HS-5 (cell line): ENCODE measurements around the gene UBE2C.

Source experiments
- DNase-seq: peaks from one replicate; pipeline ENCODE4 v3.0.0-alpha.2; 2012; ENCODE audit warnings: low read depth

Gene UBE2C

DNA sequence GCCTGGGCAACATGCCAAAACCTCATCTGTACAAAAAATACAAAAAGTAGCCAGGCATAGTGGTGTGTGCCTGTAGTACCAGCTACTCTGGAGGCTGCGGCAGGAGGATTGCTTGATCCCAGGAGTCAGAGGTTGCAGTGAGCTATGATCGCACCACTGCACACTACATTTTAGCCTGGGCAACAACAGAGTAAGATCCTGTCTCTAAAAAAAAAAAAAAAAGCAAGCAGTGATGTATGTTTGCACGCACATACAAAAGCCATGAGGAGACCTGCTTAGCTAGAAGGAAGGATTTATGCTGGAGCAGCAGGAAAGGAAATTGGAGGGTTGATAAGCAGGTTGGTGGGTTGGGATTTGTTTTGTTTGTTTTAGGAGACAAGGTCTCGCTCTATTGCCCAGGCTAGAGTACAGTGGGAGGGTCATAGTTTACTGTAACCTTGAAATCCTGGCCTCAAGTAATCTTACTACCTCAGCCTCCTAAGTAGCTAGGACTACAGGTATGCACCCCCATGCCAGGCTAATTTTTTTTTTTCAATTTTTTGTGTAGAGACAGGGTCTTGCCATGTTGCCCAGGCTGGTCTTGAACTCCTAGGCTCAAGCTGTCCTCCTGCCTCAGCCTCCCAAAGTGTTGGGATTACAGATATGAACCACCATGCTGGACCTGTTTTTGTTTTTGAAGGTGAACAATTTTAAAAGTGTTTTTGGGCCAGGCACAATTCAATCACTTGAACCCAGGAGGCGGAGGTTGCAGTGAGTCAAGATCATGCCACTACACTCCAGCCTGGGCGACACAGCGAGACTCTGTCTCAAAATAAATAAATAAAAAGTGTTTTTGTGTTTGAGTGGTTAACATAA is 49.0 kb downstream of the UBE2C start:
- DNase-seq, result no peak

DNA sequence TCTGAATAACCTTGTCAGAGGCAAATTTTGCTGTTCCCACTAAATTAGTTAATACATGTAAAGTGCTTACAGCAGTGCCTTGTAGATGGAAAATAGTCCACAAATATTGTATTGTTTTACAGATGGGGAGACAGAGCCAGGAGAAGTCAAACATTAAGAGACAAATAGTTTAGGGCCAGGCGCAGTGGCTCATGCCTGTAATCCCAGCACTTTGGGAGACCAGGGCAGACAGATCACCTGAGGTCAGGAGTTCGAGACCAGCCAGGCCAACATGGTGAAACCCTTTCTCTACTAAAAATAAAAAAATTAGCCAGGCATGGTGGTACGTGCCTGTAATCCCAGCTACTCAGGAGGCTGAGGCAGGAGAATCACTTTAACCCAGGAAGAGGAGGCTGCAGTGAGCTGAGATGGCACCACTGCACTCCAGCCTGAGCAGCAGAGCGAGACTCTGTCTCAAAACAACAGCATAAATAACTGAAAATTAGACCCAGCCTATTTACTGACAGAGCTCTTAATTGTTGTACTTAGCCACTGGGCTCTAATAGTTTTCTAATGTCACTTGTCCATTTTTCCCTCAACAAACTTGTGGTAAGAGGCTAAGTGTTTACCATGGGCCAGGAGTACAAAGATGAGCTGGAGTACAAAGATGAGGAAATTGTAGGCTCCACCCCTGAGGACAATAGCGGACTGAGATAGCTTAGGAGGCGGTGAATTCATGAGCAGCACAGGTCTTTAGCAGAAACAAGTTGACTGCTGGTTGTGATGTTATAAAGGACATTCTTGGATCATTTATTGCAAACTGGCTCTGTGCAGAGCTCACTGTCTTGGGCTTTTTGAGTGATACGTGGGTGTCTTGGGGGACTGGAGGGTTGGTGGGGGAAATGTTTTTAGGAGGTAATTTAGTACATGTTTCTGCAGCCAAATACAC is 51.4 kb downstream of the UBE2C start:
- no peak for DNase-seq

DNA sequence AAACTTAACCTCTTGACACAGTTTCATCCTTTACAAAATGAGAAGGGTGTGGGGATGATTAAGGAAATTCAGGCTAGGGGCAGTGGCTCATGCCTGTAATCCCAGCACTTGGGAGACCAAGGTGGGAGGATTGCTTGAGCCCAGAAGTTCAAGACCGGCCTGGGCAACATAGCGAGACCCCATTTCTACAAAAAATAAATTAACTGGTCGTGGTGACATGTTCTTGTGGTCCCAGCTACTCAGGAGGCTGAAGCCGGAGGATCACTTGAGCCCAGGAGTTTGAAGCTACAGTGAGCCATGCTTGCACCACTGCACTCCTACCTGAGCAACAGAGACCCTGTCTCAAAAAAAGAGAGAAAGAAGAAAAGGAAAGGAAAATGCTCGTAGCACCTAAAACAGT is 54.0 kb downstream of the UBE2C start:
- no peak for DNase-seq
